GF-D8 (cell line): ENCODE data around the gene LIFR.
"Not testable (repeated sequence)": the region's sequence is repeated elsewhere in the genome, so short reads cannot be mapped to it uniquely, and the experiment has no call there.

Source experiments
- DNase-seq: peaks from one replicate; lab custom pipeline; 2025; lab: John Stamatoyannopoulos, UW

The LIFR gene

DNA sequence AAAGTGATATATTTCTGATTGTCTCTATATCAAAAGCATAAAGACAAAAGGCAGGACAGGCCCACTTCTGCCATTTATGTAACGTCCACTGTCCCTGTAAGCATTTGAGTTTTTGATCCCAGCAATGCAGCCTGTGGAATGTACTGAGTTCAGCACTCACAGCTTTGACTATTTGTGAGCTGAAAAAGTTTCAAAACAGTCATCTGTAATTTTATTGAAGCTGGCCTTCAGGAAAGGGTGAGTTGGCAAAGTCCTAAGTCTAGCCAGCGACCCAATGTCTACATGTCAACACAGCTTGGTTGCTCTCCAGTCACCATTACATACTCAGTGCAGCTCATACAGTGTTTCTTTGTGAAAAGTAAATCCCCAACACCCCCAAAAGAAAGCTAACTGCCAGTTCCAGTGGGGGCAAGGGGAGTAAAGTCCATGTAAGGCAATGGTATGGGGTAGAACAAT, 9.7 kb downstream of the LIFR start:
- no peak for DNase-seq

DNA sequence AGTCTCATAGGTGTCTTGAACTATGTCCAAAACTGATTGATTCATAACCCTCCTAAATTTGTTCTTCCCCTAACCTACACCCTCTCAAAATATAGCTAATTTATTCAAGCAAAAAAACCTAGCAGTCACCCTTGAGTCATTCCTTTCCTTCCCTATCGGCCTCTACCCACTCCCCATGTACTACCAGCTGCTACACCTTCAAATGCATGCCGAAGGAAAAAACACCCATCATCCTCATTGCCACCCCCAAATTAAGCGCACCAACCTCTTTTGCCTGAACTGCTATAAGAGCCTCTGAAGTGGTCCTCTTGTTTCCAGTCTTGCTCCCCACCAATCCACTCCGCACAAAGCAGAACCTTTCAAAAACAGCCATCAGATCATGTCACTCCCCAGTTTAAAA, 12.6 kb downstream of the LIFR start:
- DNase-seq, result no peak

DNA sequence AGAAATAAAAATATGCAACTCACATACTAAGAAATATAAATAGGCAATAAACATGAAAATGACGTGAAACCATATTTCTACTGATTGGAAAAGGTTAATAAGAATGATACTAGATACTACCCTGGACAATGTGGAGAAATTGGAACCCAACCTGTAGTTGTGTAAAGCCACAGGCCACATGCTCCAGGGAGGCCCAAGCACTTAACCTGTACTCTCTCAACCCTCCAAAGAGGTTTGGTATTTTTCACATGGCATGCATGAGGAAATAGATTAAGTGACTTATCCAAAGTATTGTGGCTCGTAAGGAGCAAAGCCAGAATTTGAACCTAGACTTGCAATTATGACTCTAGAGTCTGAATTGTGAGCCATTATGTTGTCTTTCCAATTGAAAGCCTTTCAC, 13.4 kb downstream of the LIFR start:
- DNase-seq, result no peak

DNA sequence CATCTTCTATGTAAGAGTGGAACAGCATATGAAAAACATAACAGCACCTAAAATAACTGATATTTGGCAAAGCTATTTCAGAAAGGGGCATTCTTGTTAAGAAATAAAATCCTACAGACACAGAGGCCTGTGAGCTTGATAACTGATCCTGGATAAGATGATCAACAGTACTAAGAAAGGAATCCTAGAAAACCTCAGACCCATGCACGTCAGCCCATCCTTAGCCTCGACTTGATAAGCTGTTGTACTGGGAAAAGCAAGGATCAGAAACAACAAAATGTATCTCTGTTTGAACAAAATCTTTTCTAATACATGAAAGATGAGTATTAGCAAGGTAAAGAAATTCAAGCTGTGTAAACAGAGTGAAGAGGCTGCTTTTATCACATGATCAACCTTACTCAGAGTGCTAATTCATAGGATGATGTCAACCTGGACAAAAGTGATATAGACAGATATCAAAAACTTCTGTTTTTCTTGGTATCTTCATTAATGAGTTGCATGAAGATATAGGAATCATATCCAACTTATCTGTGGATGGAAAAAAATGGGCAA, 15.2 kb downstream of the LIFR start:
- DNase-seq, result no peak

DNA sequence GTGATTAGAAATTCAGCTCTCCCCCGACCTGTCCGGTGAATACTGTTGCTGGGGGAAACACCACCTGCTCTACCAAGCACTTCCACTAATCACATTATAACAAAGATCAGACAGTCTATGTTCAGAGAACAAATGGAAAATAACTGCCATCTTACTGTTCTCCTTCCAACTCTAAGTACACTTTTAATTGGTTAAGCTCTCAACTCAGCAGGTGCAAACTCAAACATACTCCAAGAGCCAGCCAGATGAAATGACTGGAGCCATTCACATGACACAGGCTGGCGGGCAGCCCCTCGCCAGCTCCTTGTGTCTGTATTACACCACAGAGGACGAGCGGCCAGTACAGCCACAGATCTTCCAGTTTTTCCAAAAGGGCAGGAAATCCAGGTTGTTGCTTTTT, 16.1 kb downstream of the LIFR start:
- no peak for DNase-seq

DNA sequence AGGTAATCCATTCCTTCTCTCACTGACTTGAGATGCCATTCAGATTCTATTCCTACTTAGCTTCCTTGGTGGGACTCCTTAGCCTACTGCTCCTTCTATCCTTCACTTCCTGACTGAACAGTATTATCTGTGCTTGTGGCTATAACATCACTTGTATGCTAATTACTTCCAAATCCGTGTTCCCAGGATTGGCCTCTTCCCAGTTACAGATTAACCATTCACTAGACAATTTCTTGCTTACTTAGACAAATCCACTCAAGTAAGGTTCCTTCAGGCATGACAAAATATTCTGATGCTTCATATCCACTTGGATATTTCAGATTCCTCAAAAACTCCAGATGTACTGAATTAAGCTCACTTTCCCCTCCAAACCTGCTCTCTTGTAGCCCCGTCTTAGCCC, 18.3 kb downstream of the LIFR start:
- no peak for DNase-seq

DNA sequence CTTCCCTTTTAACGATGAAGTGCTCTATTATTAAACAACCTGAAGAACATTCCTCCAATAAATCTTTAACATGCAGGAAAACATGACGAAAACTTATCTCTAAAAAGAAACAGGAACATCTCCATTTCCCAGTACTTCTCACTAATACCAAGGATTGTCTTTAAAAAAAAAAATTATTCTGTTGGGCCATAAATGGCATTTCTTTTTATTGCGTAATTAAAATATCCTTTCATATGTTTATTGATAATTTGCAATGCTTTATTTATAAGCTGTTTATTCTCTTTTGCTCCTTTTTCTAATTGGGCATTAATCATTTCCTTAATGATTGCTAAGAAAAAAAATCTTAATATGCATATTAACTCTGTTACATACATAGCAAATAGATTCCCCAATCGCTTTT, 18.9 kb downstream of the LIFR start:
- DNase-seq, result no peak

DNA sequence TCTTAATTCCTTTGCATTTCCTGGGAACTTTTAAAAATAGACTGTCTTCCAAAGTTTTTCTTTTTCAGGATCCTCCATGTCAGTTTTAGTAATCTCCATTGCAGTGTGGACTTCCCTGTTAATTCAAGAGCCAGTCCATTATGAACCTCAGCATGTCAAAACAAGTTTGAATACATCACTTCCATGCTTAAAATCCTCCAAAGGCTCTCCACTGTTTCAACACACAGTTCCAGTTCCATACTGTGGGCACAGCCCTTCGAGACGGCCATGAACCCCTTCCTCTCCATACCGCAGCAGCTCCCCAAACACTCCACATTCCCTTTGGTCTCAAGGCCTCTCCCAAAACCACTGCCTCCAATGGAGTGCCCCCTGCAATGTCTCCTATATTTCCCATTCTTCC, 19.5 kb downstream of the LIFR start:
- no peak for DNase-seq

DNA sequence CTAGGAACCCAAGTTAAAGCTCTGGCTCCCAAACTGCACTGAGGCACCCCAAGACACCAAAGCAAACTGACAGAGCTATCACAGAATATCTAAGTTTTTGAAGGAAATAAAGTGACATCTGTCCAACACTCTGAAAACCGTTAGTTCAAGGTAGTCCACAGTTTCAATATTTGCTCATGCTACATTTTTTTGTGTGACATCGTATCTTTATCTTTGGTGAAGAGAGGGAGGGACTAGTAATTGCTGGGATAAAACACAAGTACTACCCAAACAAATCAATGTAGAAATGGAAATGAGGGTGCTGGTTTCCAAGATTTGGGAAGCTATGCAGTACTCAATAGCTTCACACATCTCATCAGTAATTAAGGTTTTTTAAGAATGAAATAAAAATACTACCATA, 20.6 kb downstream of the LIFR start:
- DNase-seq, result no peak

DNA sequence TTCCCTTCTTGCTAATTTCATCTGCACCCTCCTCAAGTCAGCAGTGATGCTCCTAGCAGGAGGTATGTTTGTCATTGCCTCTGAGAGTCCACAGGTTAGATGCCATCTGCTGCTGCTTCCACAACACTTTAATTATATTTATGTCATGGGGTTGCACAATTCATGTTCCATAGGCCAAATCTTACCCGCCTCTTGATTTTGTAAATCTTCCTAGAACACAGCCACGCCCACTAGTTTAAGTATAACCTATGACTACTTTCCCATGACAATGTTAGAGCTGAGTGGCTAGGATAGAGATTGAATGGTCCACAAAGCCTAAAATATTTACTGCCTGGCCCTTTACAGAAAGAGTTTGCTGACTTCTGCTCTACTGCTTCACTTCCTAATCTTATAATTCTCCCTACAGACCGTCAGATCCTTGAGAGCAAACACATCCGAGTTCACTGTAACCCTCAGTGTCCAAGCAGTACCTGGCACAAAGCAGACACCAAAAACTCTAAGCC, 21.1 kb downstream of the LIFR start:
- DNase-seq, result no peak

DNA sequence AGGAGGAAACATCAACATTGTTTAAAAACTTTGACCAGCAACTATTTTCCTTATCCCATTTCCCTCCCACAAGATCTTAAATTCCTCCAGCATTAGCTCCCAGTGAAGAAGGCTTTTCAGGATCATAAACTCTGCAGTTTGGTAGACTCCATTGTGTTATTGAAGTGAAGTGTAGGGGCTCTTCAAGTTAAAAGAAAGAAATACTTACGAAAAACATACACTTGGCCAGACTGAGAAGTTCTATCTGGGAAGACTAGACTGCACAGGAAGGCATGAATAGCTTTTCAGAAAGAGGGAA, 22.3 kb downstream of the LIFR start:
- no peak for DNase-seq

DNA sequence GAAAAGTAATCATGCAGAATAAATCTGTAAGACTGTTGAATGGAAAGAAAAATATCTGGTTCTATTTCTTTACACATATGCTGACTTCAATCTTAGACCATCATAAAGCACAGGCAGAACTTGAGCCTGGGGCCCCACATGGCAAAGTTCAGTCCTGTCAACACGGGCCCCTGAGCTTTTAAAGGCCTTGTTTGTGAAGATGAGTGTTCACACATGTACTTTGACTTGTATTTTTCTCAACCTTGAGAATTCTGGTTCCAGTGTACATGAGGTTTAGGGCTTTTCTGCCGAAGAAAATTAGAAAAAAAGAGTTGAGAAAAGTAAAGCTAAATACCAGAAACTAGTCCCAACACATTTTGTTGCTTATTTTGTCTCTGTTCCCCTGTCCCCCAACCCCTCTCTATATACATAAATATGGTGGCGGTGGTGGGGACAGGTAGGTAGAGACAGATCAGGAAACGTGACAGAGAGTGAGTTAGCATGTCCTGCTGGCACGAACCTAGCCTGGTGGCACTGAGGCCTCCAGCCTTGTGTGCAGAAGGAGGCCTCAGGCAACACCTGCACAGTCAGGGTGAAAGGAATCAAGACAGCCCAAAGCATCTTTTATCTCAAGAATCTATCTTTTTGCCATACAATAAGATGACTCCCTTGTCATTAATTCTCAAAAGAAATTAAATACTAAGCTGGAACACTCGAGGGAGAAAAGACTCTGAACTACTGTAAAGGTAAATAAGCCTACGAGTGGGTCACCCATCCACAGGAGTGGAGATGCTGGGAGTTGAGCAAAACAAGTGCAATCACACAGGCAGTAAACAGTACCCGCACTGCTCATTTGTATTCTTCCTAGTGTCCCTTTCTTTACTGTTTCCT, 22.9 kb downstream of the LIFR start:
- DNase-seq, result no peak

DNA sequence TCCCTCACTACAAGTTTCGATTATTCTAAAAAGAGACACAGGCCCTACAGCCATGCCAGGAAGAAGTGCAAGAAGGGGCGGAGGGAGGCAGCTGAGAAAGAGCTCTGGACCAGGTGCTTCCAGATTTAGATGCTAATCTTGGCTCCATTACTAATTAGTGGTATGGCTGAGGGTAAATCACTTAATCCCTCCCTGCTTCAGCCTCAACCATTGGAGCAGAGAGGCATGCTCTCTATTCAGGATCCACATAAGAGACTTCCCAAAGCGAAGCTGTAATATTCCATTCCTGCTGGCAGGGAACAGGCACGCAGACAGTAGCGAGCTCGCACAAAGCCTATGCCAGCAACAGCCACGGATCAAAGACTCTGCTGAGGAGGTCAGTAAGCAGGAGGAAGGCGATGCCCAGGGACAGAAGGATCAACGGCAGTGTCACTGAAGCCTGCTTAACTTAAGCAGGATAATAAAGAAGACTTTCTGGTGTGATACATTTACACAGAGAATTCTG, 24.2 kb downstream of the LIFR start:
- DNase-seq, result no peak

DNA sequence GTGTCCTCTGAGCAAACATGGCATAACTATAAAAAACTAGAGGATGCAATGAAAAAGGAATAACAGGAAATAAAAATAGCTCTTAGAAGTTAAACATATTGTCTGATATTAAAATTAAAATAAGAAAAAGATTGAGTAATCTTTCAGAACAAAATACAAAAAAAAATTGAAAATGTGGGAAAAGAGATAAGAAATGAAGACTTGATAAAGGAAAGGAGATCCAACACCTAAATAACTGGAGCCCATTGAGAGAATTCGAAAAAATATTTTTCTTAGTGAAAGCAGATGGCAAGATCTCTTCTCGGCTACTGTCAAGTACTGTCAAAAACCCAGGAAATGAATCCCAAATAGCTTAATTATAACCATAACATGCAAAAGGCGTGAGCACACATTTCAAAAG, 24.9 kb downstream of the LIFR start:
- no peak for DNase-seq

DNA sequence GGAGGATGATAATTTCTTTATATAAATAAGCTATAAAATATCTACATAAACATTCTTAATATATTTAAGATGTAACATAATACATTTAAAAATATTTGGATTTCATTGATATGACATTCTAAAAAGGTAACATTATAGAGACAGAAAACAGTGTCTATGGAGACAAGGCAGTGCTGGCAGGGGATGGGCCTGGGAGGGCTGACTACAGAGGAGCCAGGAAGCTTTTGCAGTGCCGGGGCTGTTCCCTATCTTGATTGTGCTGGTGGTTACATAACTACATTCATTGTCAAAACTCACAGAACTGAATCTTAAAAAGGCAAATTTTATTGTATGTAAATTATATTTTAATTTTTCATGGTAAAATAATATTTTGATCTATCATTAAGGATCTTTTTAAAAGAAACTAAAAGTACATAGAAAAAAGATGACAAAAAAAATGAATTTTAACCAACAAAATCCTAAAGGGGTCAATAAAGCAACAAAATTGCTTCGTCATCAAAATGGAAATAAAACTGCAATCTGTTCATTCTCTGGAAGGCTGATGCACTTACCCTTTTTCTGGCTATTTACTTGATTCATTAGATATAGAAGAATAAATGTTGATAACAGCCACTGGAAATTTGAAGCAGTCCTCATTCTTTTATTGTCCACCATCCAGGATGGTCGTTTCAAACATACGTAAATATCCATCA, 26.3 kb downstream of the LIFR start:
- no peak for DNase-seq

DNA sequence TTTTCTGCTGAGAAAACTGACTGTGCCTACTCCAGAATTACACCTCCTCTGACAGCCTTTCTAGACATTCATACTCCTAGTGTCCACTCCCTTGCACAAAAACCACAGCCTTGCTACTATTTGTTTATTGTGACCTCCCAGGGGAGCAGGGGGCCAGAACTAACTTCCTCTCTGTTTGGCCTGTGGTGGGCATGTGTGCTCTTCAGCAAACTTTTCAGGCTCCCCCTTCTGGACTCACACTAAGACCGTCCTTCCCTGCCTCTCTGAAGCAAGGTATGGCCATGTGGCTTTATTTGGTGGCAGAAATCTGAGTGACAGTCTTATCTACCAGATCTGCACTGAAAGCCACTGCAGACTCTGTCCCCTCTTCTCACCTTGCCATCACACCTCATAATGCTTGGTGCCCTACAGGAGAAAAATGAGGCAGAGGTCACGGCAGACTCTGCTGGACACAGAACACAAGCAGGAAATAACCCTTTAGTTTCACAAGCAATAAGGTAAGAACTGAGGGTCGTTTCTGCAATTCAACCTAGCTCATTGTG, 28.2 kb downstream of the LIFR start:
- DNase-seq, result no peak

DNA sequence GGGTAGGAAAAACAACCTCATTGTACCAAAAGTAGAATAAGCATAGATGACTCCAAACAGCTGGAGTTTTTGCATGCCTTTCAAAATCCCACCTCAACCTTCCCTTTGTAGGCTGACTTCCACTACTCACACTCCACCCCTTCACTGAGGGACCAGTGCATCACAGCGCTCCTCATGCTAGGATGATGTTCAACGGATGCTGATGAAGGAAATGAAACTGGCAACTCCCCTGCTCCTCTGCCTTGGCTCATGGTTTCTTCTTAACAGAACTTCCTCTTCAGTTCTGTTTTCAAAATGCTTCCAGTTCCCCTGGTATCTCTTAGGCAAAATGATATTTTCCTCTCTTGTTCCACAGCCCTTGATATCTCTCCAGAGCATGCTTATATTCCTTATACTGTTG, 29.0 kb downstream of the LIFR start:
- DNase-seq, result no peak

DNA sequence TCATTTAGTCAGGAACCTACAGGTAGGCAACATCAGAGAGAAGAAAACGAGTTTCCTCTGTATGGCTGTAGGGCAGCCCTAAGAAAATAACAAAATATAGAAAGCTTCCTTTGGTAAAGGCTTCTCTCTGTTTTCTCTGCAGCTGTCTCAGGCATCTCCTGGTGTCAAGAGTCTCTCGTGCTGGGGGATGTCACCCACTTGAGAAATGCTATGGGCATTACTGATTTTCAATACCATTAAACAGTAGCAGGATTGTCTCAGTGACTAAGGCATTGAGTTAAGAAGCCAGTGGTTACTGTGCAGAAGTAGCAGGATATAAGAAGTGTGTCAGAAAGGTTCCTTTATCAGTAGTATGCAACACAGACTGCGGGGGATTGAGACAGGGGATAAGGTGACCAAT, 32.4 kb downstream of the LIFR start:
- no peak for DNase-seq

DNA sequence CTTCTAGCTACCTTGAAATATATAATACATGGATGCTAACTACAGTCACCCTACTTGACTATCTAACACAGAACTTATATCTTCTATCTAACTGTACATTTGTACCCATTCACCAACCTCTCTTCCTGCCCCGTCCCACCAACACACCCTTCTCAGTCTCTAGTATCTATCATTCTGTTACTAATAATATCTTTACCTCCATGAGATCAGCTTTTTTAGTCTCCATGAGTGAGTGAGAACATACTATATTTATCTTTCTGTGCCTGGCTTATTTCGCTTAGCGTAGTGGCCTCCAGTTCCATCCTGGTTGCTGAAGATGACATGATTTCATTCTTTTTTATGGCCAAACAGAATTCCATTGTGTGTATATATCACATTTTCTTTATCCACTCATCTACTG, 37.0 kb downstream of the LIFR start:
- no peak for DNase-seq

DNA sequence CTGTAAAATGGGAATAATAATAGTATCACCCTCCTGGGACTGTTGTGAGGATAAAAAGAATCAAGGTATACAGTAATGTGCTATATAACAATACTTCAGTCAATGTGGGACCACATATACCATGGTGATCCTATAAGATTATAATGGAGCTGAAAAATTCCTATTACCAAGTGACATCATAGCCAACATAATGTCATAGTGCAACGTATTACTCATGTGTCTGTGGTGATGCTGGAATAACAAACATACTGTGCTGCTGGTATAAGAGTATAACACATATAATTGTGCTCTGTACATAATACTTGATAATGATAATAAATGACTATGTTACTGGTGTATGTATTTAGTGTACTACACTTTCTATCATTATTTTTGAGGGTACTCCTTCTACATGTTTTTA, 38.1 kb downstream of the LIFR start:
- DNase-seq, result no peak

DNA sequence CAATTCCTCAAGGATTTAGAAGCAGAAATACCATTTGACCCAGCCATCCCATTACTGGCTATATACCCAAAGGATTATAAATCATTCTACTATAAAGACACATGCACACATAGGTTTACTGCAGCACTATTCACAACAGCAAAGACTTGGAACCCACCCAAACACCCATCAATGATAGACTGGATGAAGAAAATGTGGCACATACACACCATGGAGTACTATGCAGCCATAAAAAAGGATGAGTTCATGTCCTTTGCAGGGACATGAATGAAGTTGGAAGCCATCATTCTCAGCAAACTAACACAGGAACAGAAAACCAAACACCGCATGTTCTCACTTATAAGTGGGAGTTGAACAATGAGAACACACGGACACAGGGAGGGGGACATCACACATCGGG, 39.8 kb downstream of the LIFR start:
- DNase-seq, result not testable (repeated sequence)

DNA sequence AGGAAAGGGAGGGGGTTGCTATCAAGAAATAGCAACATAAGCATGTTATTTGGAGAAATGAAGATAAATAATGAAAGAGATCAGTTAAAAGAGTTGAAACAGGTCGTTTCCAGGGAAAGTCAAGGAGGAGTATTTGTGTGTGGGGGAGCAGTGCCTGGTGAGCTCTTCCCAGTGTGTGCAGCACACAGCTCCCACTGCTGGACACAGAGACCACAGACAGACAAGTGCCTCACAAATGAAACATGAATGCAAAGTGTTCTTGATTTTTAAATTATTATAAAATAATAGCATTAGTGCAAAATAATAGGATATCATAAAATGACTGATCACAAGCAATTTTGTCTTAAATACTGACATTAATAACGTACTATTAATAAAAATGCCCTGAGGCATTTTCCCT, 40.8 kb downstream of the LIFR start:
- no peak for DNase-seq

DNA sequence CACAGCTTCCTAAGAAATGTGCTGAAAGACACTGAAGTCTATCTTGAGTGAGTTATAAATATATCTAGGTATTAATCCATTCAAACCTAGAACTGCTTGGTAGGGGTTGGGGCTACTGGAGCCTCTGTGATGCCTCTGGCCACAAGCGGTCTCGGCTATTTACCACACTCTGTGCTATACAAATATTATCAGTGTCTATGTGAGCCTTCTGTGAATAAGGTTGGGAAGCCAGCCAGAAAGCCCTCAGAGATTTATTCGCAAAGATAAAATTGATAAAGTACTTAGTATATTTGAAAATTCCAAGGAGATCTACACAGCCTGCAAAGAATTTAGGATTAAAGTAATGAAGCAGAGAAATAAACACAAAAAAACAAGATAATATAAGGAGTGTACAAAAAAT, 41.4 kb downstream of the LIFR start:
- no peak for DNase-seq
